ENCODE results near the gene GAD2.

GAD2 gene

DNA sequence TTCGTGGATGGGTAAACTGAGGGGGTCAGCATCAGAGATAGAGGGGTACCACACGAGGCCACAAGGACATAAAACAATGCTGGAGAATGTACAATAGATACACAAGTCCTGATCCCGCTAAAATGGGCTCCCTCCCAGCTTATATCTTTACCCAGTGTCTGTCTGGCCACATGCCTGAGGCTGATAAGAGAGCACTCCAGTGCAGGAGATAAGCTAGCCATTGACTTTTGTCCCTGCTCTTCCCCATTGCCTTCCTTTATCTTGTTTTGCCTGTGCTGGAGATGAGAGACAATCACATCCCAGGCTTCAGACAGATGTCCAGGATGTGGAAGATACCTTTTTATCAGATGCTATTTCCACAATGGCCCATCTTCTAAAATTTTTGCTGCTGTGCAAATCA lies 6.0 kb downstream of the GAD2 start:
- Histone ChIP-seq H3K4me1 (ENCODE audit: control insufficient read depth, insufficient read depth, low read length) (peaks cover 18% of the 10 kb centered on the region), H3K27ac (ENCODE audit: low read depth, low read length) (no peak overlapping the region), H3K4me3 (ENCODE audit: low read depth, low read length) (no peak overlapping the region), H3K36me3 (ENCODE audit: control insufficient read depth, insufficient read depth, low read length) (no peaks in the 10 kb centered on the region), H3K27me3 (ENCODE audit: control insufficient read depth, insufficient read depth, low read length) (peaks cover 68% of the 10 kb centered on the region), H3K9me3 (ENCODE audit: control insufficient read depth, insufficient read depth, low read depth, low read length) (no peaks in the 10 kb centered on the region), H3K9ac (ENCODE audit: low read length) (no peak overlapping the region)

- Histone ChIP-seq H3K4me3 (ENCODE audit: low read depth, low read length) (no peak overlapping the region), H3K36me3 (ENCODE audit: control insufficient read depth, insufficient read depth, low read length) (no peaks in the 10 kb centered on the region), H3K4me1 (ENCODE audit: control insufficient read depth, insufficient read depth, low read length) (peaks cover 12% of the 10 kb centered on the region; the same call in 1 of the 2 replicates), H3K27me3 (ENCODE audit: control insufficient read depth, insufficient read depth, low read length) (peaks cover 41% of the 10 kb centered on the region), H3K9me3 (ENCODE audit: control insufficient read depth, insufficient read depth, low read depth, low read length) (no peaks in the 10 kb centered on the region), H3K27ac (ENCODE audit: low read depth, low read length) (no peak overlapping the region), H3K9ac (ENCODE audit: low read length) (no peak overlapping the region)
These were observed 8.7 kb downstream of the GAD2 start for GRCh38 chr10:26225322-26225721.

DNA sequence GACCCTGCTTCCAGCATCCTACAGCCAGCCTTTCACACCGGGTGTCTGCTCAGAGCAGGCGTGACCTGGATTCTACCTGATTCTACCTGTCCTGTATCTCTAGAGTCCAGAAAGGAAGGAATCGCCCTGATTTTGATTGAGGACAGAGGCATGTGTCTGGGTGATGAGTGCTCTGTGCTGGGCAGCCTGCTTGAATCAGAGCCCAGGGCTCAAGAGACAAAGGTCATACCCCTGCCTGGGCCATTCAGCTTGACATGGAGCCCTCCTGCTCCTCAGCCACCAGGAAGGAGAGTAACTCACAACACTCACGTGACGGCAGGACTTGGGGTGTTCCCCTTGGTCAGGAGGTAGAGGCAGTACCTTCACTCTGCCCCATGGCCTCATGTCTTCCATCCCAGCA lies 11.2 kb downstream of the GAD2 start:
- Histone ChIP-seq H3K36me3 (ENCODE audit: control insufficient read depth, insufficient read depth, low read length) (no peaks in the 10 kb centered on the region), H3K4me3 (ENCODE audit: low read depth, low read length) (no peak overlapping the region), H3K4me1 (ENCODE audit: control insufficient read depth, insufficient read depth, low read length) (no peaks in the 10 kb centered on the region), H3K9me3 (ENCODE audit: control insufficient read depth, insufficient read depth, low read depth, low read length) (no peaks in the 10 kb centered on the region), H3K27me3 (ENCODE audit: control insufficient read depth, insufficient read depth, low read length) (peaks cover 16% of the 10 kb centered on the region; the same call in 1 of the 2 replicates), H3K27ac (ENCODE audit: low read depth, low read length) (no peak overlapping the region), H3K9ac (ENCODE audit: low read length) (no peak overlapping the region)

- Histone ChIP-seq H3K27me3 (ENCODE audit: control insufficient read depth, insufficient read depth, low read length) (peaks cover 3% of the 10 kb centered on the region; the same call in 1 of the 2 replicates), H3K9me3 (ENCODE audit: control insufficient read depth, insufficient read depth, low read depth, low read length) (no peaks in the 10 kb centered on the region), H3K4me1 (ENCODE audit: control insufficient read depth, insufficient read depth, low read length) (no peaks in the 10 kb centered on the region), H3K4me3 (ENCODE audit: low read depth, low read length) (no peak overlapping the region), H3K36me3 (ENCODE audit: control insufficient read depth, insufficient read depth, low read length) (no peaks in the 10 kb centered on the region), H3K9ac (ENCODE audit: low read length) (no peak overlapping the region), H3K27ac (ENCODE audit: low read depth, low read length) (no peak overlapping the region)
These were observed 15.6 kb downstream of the GAD2 start for GRCh38 chr10:26232174-26232573.

- no peaks in the 10 kb centered on the region for H3K4me1 ChIP-seq (ENCODE audit: control insufficient read depth, insufficient read depth, low read length)
- no peaks in the 10 kb centered on the region for H3K36me3 ChIP-seq (ENCODE audit: control insufficient read depth, insufficient read depth, low read length)
- peaks cover 12% of the 10 kb centered on the region; the same call in 1 of the 2 replicates for H3K27me3 ChIP-seq (ENCODE audit: control insufficient read depth, insufficient read depth, low read length)
- no peak overlapping the region for H3K27ac ChIP-seq (ENCODE audit: low read depth, low read length)
- H3K4me3 ChIP-seq (ENCODE audit: low read depth, low read length): no peak overlapping the region
- no peak overlapping the region for H3K9ac ChIP-seq (ENCODE audit: low read length)
- no peaks in the 10 kb centered on the region for H3K9me3 ChIP-seq (ENCODE audit: control insufficient read depth, insufficient read depth, low read depth, low read length)
These were observed 19.2 kb downstream of the GAD2 start for GRCh38 chr10:26235761-26236160.

GRCh38 chr10:26238378-26238777 lies 21.8 kb downstream of the GAD2 start:
- Histone ChIP-seq H3K9me3 (ENCODE audit: control insufficient read depth, insufficient read depth, low read depth, low read length) (no peaks in the 10 kb centered on the region), H3K27me3 (ENCODE audit: control insufficient read depth, insufficient read depth, low read length) (peaks cover 12% of the 10 kb centered on the region; the same call in 1 of the 2 replicates), H3K9ac (ENCODE audit: low read length) (no peak overlapping the region), H3K4me1 (ENCODE audit: control insufficient read depth, insufficient read depth, low read length) (peaks cover 10% of the 10 kb centered on the region), H3K4me3 (ENCODE audit: low read depth, low read length) (no peak overlapping the region), H3K36me3 (ENCODE audit: control insufficient read depth, insufficient read depth, low read length) (no peaks in the 10 kb centered on the region), H3K27ac (ENCODE audit: low read depth, low read length) (no peak overlapping the region)

GRCh38 chr10:26242706-26243350 lies 26.3 kb downstream of the GAD2 start:
- Histone ChIP-seq H3K27me3 (ENCODE audit: control insufficient read depth, insufficient read depth, low read length) (peaks cover 12% of the 10 kb centered on the region; the same call in 1 of the 2 replicates), H3K9me3 (ENCODE audit: control insufficient read depth, insufficient read depth, low read depth, low read length) (no peaks in the 10 kb centered on the region), H3K9ac (ENCODE audit: low read length) (no peak overlapping the region)

GRCh38 chr10:26243351-26243720 lies 26.8 kb downstream of the GAD2 start:
- Histone ChIP-seq H3K27me3 (ENCODE audit: control insufficient read depth, insufficient read depth, low read length) (peaks cover 9% of the 10 kb centered on the region; the same call in 1 of the 2 replicates), H3K27ac (ENCODE audit: low read depth, low read length) (no peak overlapping the region), H3K4me3 (ENCODE audit: low read depth, low read length) (no peak overlapping the region), H3K36me3 (ENCODE audit: control insufficient read depth, insufficient read depth, low read length) (no peaks in the 10 kb centered on the region), H3K9me3 (ENCODE audit: control insufficient read depth, insufficient read depth, low read depth, low read length) (no peaks in the 10 kb centered on the region), H3K4me1 (ENCODE audit: control insufficient read depth, insufficient read depth, low read length) (peaks cover 14% of the 10 kb centered on the region), H3K9ac (ENCODE audit: low read length) (no peak overlapping the region)

More at GRCh38 chr10:26242706-26243350, 26.3 kb downstream of the GAD2 start:
- Histone ChIP-seq H3K36me3 (ENCODE audit: control insufficient read depth, insufficient read depth, low read length) (no peaks in the 10 kb centered on the region), H3K4me3 (ENCODE audit: low read depth, low read length) (no peak overlapping the region), H3K4me1 (ENCODE audit: control insufficient read depth, insufficient read depth, low read length) (peaks cover 14% of the 10 kb centered on the region), H3K27ac (ENCODE audit: low read depth, low read length) (no peak overlapping the region)

DNA sequence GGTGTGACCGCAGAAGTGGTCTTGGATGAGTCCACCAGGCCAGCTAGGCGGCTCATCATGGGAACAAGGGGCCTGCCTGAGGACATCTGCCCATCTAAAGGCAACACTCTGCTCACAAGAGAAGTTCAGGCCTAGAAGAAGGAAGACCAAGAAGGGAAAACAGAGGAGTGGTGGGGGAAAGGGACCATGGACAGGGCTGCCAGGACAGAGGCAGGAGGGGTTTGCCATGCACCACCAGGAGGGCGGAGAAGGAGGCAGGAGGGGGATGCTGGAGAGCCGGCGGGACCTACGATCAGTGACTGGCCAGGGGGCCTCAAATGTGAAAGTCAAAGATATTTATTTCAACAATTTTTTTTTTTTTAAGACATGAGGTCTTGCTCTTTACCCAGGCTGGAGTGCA lies 33.1 kb downstream of the GAD2 start:
- no peak overlapping the region for H3K4me3 ChIP-seq (ENCODE audit: low read depth, low read length)
- no peaks in the 10 kb centered on the region for H3K36me3 ChIP-seq (ENCODE audit: control insufficient read depth, insufficient read depth, low read length)
- H3K4me1 ChIP-seq (ENCODE audit: control insufficient read depth, insufficient read depth, low read length): peaks cover 5% of the 10 kb centered on the region; the same call in 1 of the 2 replicates

GRCh38 chr10:26251925-26252324 lies 35.4 kb downstream of the GAD2 start:
- no peak overlapping the region for H3K9ac ChIP-seq (ENCODE audit: low read length)
- no peaks in the 10 kb centered on the region for H3K36me3 ChIP-seq (ENCODE audit: control insufficient read depth, insufficient read depth, low read length)
- no peak overlapping the region for H3K27ac ChIP-seq (ENCODE audit: low read depth, low read length)
- H3K9me3 ChIP-seq (ENCODE audit: control insufficient read depth, insufficient read depth, low read depth, low read length): no peaks in the 10 kb centered on the region
- H3K4me1 ChIP-seq (ENCODE audit: control insufficient read depth, insufficient read depth, low read length): peaks cover 5% of the 10 kb centered on the region; the same call in 1 of the 2 replicates
- H3K27me3 ChIP-seq (ENCODE audit: control insufficient read depth, insufficient read depth, low read length): no peaks in the 10 kb centered on the region
- no peak overlapping the region for H3K4me3 ChIP-seq (ENCODE audit: low read depth, low read length)

More for the DNA sequence above, 33.1 kb downstream of the GAD2 start:
- no peak overlapping the region for H3K9ac ChIP-seq (ENCODE audit: low read length)
- no peaks in the 10 kb centered on the region for H3K27me3 ChIP-seq (ENCODE audit: control insufficient read depth, insufficient read depth, low read length)
- no peak overlapping the region for H3K27ac ChIP-seq (ENCODE audit: low read depth, low read length)
- H3K9me3 ChIP-seq (ENCODE audit: control insufficient read depth, insufficient read depth, low read depth, low read length): no peaks in the 10 kb centered on the region

- Histone ChIP-seq H3K27ac (ENCODE audit: low read depth, low read length) (no peak overlapping the region), H3K9me3 (ENCODE audit: control insufficient read depth, insufficient read depth, low read depth, low read length) (no peaks in the 10 kb centered on the region), H3K4me1 (ENCODE audit: control insufficient read depth, insufficient read depth, low read length) (peaks cover 5% of the 10 kb centered on the region; the same call in 1 of the 2 replicates), H3K36me3 (ENCODE audit: control insufficient read depth, insufficient read depth, low read length) (no peaks in the 10 kb centered on the region), H3K9ac (ENCODE audit: low read length) (no peak overlapping the region), H3K4me3 (ENCODE audit: low read depth, low read length) (no peak overlapping the region), H3K27me3 (ENCODE audit: control insufficient read depth, insufficient read depth, low read length) (no peaks in the 10 kb centered on the region)
These were observed 38.0 kb downstream of the GAD2 start for GRCh38 chr10:26254616-26255015.

Data from HUES6 (cell line).